Fibroblast of lung (primary cell): ENCODE data around the gene ARL15.

ENCODE experiments used
- CTCF ChIP-seq, 2 donors: IDR thresholded peaks in 1 of 2; conservative IDR thresholded peaks in 1 of 2; 1 replicate in 1 of 2; 2 replicates in 1 of 2; pipeline ENCODE4 v1.5.1; 2011 to 2012; ENCODE audit warnings: low read length in 2 of 2, control low read depth in 1 of 2, inconsistent platforms in 1 of 2, low read depth in 1 of 2, mild to moderate bottlenecking in 1 of 2
- EZH2 ChIP-seq: IDR thresholded peaks from 2 replicates; pipeline ENCODE4 v1.5.1; 2012; ENCODE audit warnings: low read length, control low read depth, mild to moderate bottlenecking; ENCODE audit errors: missing control alignments

DNA sequence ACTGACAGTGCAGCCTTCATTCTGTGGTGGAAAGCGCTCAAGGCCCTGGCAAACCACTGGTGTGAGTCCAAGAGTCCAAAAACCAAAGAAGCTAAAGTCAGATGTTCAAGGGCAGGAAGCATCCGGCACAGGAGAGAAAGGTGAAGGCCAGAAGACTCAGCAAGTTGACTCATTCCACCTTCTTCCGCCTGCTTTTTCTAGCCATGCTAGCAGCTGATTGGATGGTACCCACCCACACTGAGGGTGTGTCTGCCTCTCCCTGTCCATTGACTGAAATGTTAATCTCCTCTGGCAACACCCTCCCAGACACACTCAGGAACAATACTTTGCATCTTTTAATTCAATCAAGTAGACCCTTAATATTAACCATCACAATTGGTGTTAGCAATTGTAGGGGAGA lies 453.9 kb downstream of the ARL15 start:
- no peak for TF ChIP-seq CTCF (conservative IDR thresholded peaks at IDR 0.05 in 1 of 2, IDR thresholded peaks at IDR 0.05 in 1 of 2; ENCODE audit: low read depth in 1 of 2, low read length in 2 of 2)
- no peak for TF ChIP-seq EZH2
